ENCODE results near the gene TBX4. TPM values are rescaled to one million over a fixed set of nuclear protein-coding genes. Genes with fewer than 3 reads are reported as not detected.
"Not testable (repeated sequence)": the region's sequence is repeated elsewhere in the genome, so short reads cannot be mapped to it uniquely, and the experiment has no call there.

TBX4 gene
- total RNA-seq, 4 donors from 2014 or later = not detected

- Histone ChIP-seq H3K27me3 (peaks cover 0 to 8% (median 0%) of the 10 kb centered on the region in 4 donors), H3K4me3 (no peak overlapping the region), H3K36me3 (no peaks in the 10 kb centered on the region), H3K9me3 (no peaks in the 10 kb centered on the region), H3K4me1 (no peaks in the 10 kb centered on the region), H3K27ac (replicated peaks in 1 of 4) (no peak overlapping the region)
- WGBS = 92% methylated on average over 3 of the region's 3 CpGs
- intact Hi-C loops (cut with DNase I) = no loop called here
- DNase-seq (ENCODE audit: extremely low spot score) = no peak
- TF ChIP-seq POLR2A (IDR thresholded peaks at IDR 0.05; ENCODE audit: low read depth) (no peak), EP300 (IDR thresholded peaks at IDR 0.05) (no peak), POLR2AphosphoS5 (IDR thresholded peaks at IDR 0.05) (no peak), CTCF (IDR thresholded peaks at IDR 0.05) (no peak)
Measured at GRCh38 chr17:61520897-61521296, 68.7 kb downstream of the TBX4 start.

GRCh38 chr17:61522088-61522487 lies 69.9 kb downstream of the TBX4 start:
- Histone ChIP-seq H3K4me3 (no peak overlapping the region), H3K27ac (replicated peaks in 1 of 4) (no peak overlapping the region), H3K36me3 (no peaks in the 10 kb centered on the region), H3K4me1 (no peaks in the 10 kb centered on the region), H3K9me3 (no peaks in the 10 kb centered on the region), H3K27me3 (peaks cover 0 to 8% (median 0%) of the 10 kb centered on the region in 4 donors)
- WGBS = 74% methylated on average over 1 of the region's 1 CpG
- TF ChIP-seq EP300 (IDR thresholded peaks at IDR 0.05) = no peak
- TF ChIP-seq POLR2A (IDR thresholded peaks at IDR 0.05; ENCODE audit: low read depth) = no peak
- TF ChIP-seq POLR2AphosphoS5 (IDR thresholded peaks at IDR 0.05) = no peak
- no peak for DNase-seq (ENCODE audit: extremely low spot score)
- intact Hi-C loops (cut with DNase I) = no loop called here

GRCh38 chr17:61524319-61524718 lies 72.1 kb downstream of the TBX4 start:
- intact Hi-C loops (cut with DNase I) = no loop called here
- TF ChIP-seq POLR2AphosphoS5 (IDR thresholded peaks at IDR 0.05) (no peak), POLR2A (IDR thresholded peaks at IDR 0.05; ENCODE audit: low read depth) (no peak), CTCF (IDR thresholded peaks at IDR 0.05) (no peak), EP300 (IDR thresholded peaks at IDR 0.05) (no peak)
- 70% methylated on average over 3 of the region's 3 CpGs for WGBS

GRCh38 chr17:61527441-61527840 lies 75.2 kb downstream of the TBX4 start:
- H3K27me3 ChIP-seq = not testable (repeated sequence)

More at GRCh38 chr17:61524319-61524718, 72.1 kb downstream of the TBX4 start:
- H3K27ac ChIP-seq (replicated peaks in 1 of 4) = no peak overlapping the region
- H3K36me3 ChIP-seq = no peaks in the 10 kb centered on the region
- H3K9me3 ChIP-seq = no peaks in the 10 kb centered on the region
- H3K4me3 ChIP-seq = no peak overlapping the region
- no peaks in the 10 kb centered on the region for H3K4me1 ChIP-seq
- DNase-seq (ENCODE audit: extremely low spot score) = no peak
- H3K27me3 ChIP-seq = peaks cover 0 to 8% (median 0%) of the 10 kb centered on the region in 4 donors

DNA sequence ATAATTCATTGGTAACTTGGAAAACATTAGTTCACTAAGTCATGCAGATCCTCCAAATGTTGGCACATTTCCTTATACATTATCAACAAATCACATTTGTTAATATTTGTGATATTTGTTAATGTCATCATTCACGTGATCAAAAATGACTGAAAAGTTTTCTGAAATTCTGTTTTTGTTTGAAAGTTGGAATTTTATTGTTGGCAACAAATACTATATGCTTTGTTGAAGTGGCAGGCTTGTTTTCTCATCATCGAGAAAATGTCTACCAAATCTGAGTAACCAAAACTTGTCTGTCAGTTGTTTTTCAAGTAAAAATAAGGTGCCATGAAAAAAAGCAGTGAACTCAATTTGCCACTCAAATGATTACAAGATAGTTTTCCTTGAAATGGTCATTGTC lies 75.9 kb downstream of the TBX4 start:
- peaks cover 0 to 2% (median 0%) of the 10 kb centered on the region in 4 donors for H3K27me3 ChIP-seq
- H3K36me3 ChIP-seq = no peaks in the 10 kb centered on the region
- no peaks in the 10 kb centered on the region for H3K4me1 ChIP-seq
- DNase-seq (ENCODE audit: extremely low spot score) = no peak
- H3K27ac ChIP-seq (replicated peaks in 1 of 4) = no peak overlapping the region
- no peak overlapping the region for H3K4me3 ChIP-seq
- intact Hi-C loops (cut with DNase I) = no loop called here
- no peaks in the 10 kb centered on the region for H3K9me3 ChIP-seq
- WGBS = 86% methylated on average over 2 of the region's 2 CpGs
- TF ChIP-seq EP300 (IDR thresholded peaks at IDR 0.05) (no peak), POLR2A (IDR thresholded peaks at IDR 0.05; ENCODE audit: low read depth) (no peak)

More at GRCh38 chr17:61527441-61527840, 75.2 kb downstream of the TBX4 start:
- intact Hi-C loops (cut with DNase I); H3K9me3 ChIP-seq; H3K4me3 ChIP-seq; H3K27ac ChIP-seq (replicated peaks in 1 of 4); H3K36me3 ChIP-seq; H3K4me1 ChIP-seq; DNase-seq (ENCODE audit: extremely low spot score): not testable (repeated sequence)
- WGBS = 97% methylated on average over 2 of the region's 2 CpGs

DNA sequence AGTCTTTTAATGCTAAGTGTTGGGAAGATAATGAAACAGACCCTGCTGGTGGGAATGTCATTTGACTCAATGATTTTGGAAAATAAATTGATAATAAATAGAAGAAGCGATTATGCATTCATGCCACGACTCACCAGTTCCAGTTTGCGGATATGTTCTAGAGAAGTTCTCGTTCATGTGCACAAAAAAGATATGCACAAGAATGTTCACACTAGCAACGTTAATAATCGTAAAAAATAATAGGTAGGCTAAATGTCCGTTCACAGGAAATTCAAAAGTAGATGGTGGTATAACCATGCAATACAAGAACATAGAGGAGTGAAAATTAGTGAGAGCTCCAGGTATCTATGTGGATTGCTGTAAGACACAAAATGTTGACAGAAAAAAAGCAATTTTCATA lies 79.0 kb downstream of the TBX4 start:
- Histone ChIP-seq H3K9me3 (no peaks in the 10 kb centered on the region), H3K4me3 (no peak overlapping the region), H3K27ac (replicated peaks in 1 of 4) (no peak overlapping the region), H3K36me3 (no peaks in the 10 kb centered on the region), H3K27me3 (no peaks in the 10 kb centered on the region), H3K4me1 (no peaks in the 10 kb centered on the region)
- DNase-seq (ENCODE audit: extremely low spot score) = no peak
- 89% methylated on average over 7 of the region's 7 CpGs for WGBS
- intact Hi-C loops (cut with DNase I) = no loop called here
- TF ChIP-seq POLR2A (IDR thresholded peaks at IDR 0.05; ENCODE audit: low read depth) (no peak), POLR2AphosphoS5 (IDR thresholded peaks at IDR 0.05) (no peak), CTCF (IDR thresholded peaks at IDR 0.05) (no peak), EP300 (IDR thresholded peaks at IDR 0.05) (no peak)
